Panc1 (cell line): ENCODE results near the gene PPP4R2. TPM values are rescaled to one million over a fixed set of nuclear protein-coding genes. Genes with fewer than 3 reads are reported as not detected.

Source experiments
- ATAC-seq: fragments of 200-7000 bp; cut with Tn5 transposase; 2 replicates; pipeline ENCODE4 v1.9.1; 2020; ENCODE audit warnings: mild to moderate bottlenecking, moderate library complexity
- BruUV-seq: library from RNA; stranded (reverse); fragments of 400-500 nt; replicated peaks from 2 replicates; lab custom pipeline; 2021; lab: Mats Ljungman, UMichigan
- CTCF ChIA-PET: fragments of 300-600 bp; sonication (Branson Sonifier 250); formaldehyde crosslinking; loops from one replicate; lab custom pipeline; 2022; ENCODE audit warnings: antibody characterized with exemption; lab: Charles Lee
- POLR2A ChIA-PET: fragments of 300-600 bp; sonication (Branson Sonifier 250); formaldehyde crosslinking; loops from one replicate; lab custom pipeline; 2022; ENCODE audit warnings: antibody characterized with exemption; lab: Charles Lee
- DNase-seq: peaks from one replicate; pipeline ENCODE4 v3.0.0-alpha.2; 2010; ENCODE audit warnings: low read depth, low spot score
- H3K27ac ChIP-seq: 2 replicates; pipeline ENCODE4 v1.5.1; 2011; ENCODE audit warnings: mild to moderate bottlenecking, low read length, inconsistent platforms
- H3K27me3 ChIP-seq: fragments of 200-500 bp; sonication (Bioruptor generic); 2 replicates; pipeline ENCODE4 v1.6.0; 2014; ENCODE audit warnings: low read length, inconsistent platforms; ENCODE audit not compliant: control insufficient read depth, insufficient read depth
- H3K36me3 ChIP-seq: fragments of 200-500 bp; sonication (Bioruptor generic); 2 replicates; pipeline ENCODE4 v1.5.1; 2014; ENCODE audit warnings: inconsistent platforms, mild to moderate bottlenecking, low read length, moderate library complexity; ENCODE audit not compliant: control insufficient read depth, insufficient read depth
- H3K4me1 ChIP-seq: 2 replicates; pipeline ENCODE4 v1.5.1; 2011; ENCODE audit warnings: inconsistent platforms, mild to moderate bottlenecking, low read length, moderate library complexity; ENCODE audit not compliant: control insufficient read depth, insufficient read depth
- H3K4me3 ChIP-seq, 2 experiments: 2 replicates each; pipeline ENCODE4 v1.5.1; 2011 to 2012; ENCODE audit warnings: low read depth in 2 of 2, low read length in 2 of 2, mild to moderate bottlenecking in 2 of 2, inconsistent platforms in 1 of 2, moderate library complexity in 1 of 2
- H3K9me3 ChIP-seq: fragments of 200-500 bp; sonication (Bioruptor generic); 2 replicates; pipeline ENCODE4 v1.5.1; 2014; ENCODE audit warnings: low read depth, mild to moderate bottlenecking, inconsistent platforms, low read length, moderate library complexity; ENCODE audit not compliant: control insufficient read depth, insufficient read depth
- POLR2AphosphoS5 ChIP-seq: IDR thresholded peaks from 2 replicates; pipeline ENCODE4 v1.6.1; 2012; ENCODE audit warnings: mild to moderate bottlenecking, low read depth, low read length, moderate library complexity
- SIN3A ChIP-seq: IDR thresholded peaks from 2 replicates; pipeline ENCODE4 v1.6.1; 2012; ENCODE audit warnings: low read depth, mild to moderate bottlenecking, low read length, moderate library complexity, borderline replicate concordance; ENCODE audit not compliant: insufficient read depth
- TCF7L2 ChIP-seq: IDR thresholded peaks from 2 replicates; pipeline ENCODE4 v1.6.1; 2011; ENCODE audit warnings: mild to moderate bottlenecking, low read depth, low read length, inconsistent platforms
- in situ Hi-C: cut with HindIII; loops from 2 replicates; pipeline ENCODE4 v1.10.0; 2016; ENCODE audit warnings: low sequenced_read_pairs, low pct_unique_long_range_greater_than_20kb
- intact Hi-C: fragments of 100-400 bp; cut with micrococcal nuclease; formaldehyde crosslinking; loops from one replicate; pipeline ENCODE4 v1.10.0; 2022; ENCODE audit not compliant: unreplicated experiment
- total RNA-seq: library from RNA; stranded (reverse); gene quantifications from one replicate; pipeline ENCODE4 v1.2.1, GENCODE V29; 2021; ENCODE audit not compliant: unreplicated experiment
- TF ChIP-seq, protein P1 (sequence below), 2 experiments: IDR thresholded peaks; 2 replicates each; pipeline ENCODE4 v1.6.1; 2011 to 2012; ENCODE audit warnings: low read depth in 2 of 2, control low read depth in 1 of 2, low read length in 1 of 2, mild to moderate bottlenecking in 1 of 2, moderate library complexity in 1 of 2; ENCODE audit not compliant: insufficient read depth in 1 of 2
- TF ChIP-seq, protein P2 (sequence below): fragments of 450-650 bp; IDR thresholded peaks from 2 replicates; pipeline ENCODE4 v1.5.1; 2017; ENCODE audit warnings: mild to moderate bottlenecking

PPP4R2 gene
- total RNA-seq, 1 experiment from 2014 or later: 59.8 TPM

DNA sequence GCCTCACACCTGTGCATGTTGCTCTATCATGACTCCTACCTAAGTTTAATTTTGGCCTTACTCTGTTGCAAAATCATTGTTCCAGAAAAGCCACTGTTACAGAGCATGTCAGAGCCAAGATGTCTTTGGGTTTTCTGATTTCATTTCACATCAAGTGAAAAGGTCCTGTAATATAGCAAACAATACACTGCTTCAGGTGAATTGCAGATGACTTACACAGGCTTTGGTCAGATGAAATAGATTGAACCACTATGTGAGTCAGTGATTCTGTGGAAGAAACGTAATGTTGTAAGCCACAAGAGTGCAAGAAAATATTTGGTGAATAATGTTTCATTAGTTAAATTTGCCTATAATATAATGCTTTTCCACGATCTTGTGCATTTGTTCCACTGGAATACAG is 87.6 kb downstream of the PPP4R2 start:
- CTCF ChIA-PET: no interaction called here
- TF ChIP-seq POLR2AphosphoS5 (no peak), TCF7L2 (no peak), SIN3A (no peak)
- TF ChIP-seq, protein P1, sequence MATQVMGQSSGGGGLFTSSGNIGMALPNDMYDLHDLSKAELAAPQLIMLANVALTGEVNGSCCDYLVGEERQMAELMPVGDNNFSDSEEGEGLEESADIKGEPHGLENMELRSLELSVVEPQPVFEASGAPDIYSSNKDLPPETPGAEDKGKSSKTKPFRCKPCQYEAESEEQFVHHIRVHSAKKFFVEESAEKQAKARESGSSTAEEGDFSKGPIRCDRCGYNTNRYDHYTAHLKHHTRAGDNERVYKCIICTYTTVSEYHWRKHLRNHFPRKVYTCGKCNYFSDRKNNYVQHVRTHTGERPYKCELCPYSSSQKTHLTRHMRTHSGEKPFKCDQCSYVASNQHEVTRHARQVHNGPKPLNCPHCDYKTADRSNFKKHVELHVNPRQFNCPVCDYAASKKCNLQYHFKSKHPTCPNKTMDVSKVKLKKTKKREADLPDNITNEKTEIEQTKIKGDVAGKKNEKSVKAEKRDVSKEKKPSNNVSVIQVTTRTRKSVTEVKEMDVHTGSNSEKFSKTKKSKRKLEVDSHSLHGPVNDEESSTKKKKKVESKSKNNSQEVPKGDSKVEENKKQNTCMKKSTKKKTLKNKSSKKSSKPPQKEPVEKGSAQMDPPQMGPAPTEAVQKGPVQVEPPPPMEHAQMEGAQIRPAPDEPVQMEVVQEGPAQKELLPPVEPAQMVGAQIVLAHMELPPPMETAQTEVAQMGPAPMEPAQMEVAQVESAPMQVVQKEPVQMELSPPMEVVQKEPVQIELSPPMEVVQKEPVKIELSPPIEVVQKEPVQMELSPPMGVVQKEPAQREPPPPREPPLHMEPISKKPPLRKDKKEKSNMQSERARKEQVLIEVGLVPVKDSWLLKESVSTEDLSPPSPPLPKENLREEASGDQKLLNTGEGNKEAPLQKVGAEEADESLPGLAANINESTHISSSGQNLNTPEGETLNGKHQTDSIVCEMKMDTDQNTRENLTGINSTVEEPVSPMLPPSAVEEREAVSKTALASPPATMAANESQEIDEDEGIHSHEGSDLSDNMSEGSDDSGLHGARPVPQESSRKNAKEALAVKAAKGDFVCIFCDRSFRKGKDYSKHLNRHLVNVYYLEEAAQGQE (IDR thresholded peaks at IDR 0.05; ENCODE audit: insufficient read depth in 1 of 2, low read depth in 2 of 2, low read length in 1 of 2): no peak
- TF ChIP-seq, protein P2, sequence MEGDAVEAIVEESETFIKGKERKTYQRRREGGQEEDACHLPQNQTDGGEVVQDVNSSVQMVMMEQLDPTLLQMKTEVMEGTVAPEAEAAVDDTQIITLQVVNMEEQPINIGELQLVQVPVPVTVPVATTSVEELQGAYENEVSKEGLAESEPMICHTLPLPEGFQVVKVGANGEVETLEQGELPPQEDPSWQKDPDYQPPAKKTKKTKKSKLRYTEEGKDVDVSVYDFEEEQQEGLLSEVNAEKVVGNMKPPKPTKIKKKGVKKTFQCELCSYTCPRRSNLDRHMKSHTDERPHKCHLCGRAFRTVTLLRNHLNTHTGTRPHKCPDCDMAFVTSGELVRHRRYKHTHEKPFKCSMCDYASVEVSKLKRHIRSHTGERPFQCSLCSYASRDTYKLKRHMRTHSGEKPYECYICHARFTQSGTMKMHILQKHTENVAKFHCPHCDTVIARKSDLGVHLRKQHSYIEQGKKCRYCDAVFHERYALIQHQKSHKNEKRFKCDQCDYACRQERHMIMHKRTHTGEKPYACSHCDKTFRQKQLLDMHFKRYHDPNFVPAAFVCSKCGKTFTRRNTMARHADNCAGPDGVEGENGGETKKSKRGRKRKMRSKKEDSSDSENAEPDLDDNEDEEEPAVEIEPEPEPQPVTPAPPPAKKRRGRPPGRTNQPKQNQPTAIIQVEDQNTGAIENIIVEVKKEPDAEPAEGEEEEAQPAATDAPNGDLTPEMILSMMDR: no peak
- no TSS peak for BruUV-seq
- Histone ChIP-seq H3K27ac (no peak overlapping the region), H3K4me3 (no peak overlapping the region), H3K4me1 (no peaks in the 10 kb centered on the region), H3K27me3 (no peaks in the 10 kb centered on the region), H3K36me3 (no peaks in the 10 kb centered on the region), H3K9me3 (no peaks in the 10 kb centered on the region)
- DNase-seq (no peak), ATAC-seq (no peak)
- in situ Hi-C loops (no loop called here), intact Hi-C loops (loop anchor here (2.0 to 10.0 kb wide), 2 partner anchors 149 to 233 kb away; no protein-coding TSS in a partner anchor)
- POLR2A ChIA-PET: no interaction called here

DNA sequence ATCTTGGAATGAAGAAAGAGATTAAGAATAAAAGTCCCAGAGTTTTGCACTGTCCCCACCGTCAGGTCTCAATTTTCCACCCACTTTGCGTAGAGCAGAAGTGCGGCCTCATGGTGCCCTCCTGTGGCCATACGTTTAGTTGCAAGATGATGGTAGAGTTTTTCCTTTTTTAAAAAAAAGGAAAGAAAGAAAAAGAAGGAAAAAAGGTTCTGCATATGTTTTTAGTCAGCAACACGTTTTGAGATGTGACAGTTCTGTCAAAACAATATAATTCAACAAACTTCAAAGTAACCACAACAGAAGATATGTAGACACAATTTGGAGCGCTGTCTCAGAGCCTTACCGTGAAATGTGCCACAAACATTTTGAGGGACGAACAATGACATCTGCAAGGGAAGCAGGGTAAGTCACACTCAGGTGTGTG is 89.5 kb downstream of the PPP4R2 start:
- Histone ChIP-seq H3K36me3 (no peaks in the 10 kb centered on the region), H3K27ac (no peak overlapping the region), H3K4me1 (no peaks in the 10 kb centered on the region), H3K27me3 (no peaks in the 10 kb centered on the region), H3K4me3 (no peak overlapping the region), H3K9me3 (no peaks in the 10 kb centered on the region)
- ChIA-PET POLR2A (no interaction called here), CTCF (interaction anchor here (0.6 to 0.7 kb wide), 3 partner anchors 84 to 389 kb away, joined by 3 to 4 read pairs (median 4); no protein-coding TSS in a partner anchor)
- in situ Hi-C loops: no loop called here
- BruUV-seq: no TSS peak
- ATAC-seq (peak; percentile 73), DNase-seq (no peak)
- TF ChIP-seq, protein P1 (IDR thresholded peaks at IDR 0.05; ENCODE audit: insufficient read depth in 1 of 2, low read depth in 2 of 2, low read length in 1 of 2): no peak
- TF ChIP-seq, protein P2: peak; percentile 79
- intact Hi-C loops: loop anchor here (10.0 kb wide), 1 partner anchor 151 kb away; no protein-coding TSS in a partner anchor
